Right hindlimb (tissue), 1 donor: Measurements from ENCODE around the gene PCBP2.

Source experiments
- DNase-seq: peaks from one replicate; pipeline ENCODE4 v3.0.0-alpha.2; 2018

The PCBP2 gene

GRCh38 chr12:53513712-53514410 is 62.0 kb downstream of the PCBP2 start:
- DNase-seq = no peak

- DNase-seq = no peak
Measured at GRCh38 chr12:53514628-53515290, 62.9 kb downstream of the PCBP2 start.

- DNase-seq = no peak
Measured at GRCh38 chr12:53515291-53515680, 63.4 kb downstream of the PCBP2 start.

- DNase-seq = no peak
Measured at GRCh38 chr12:53516758-53517455, 65.0 kb downstream of the PCBP2 start.

GRCh38 chr12:53518381-53518780 is 66.5 kb downstream of the PCBP2 start:
- no peak for DNase-seq

- no peak for DNase-seq
Measured at GRCh38 chr12:53523131-53523530, 71.2 kb downstream of the PCBP2 start.

GRCh38 chr12:53524476-53524875 is 72.6 kb downstream of the PCBP2 start:
- DNase-seq = no peak

- no peak for DNase-seq
Measured at GRCh38 chr12:53530061-53530460, 78.2 kb downstream of the PCBP2 start.
